ENCODE data around the gene CELA2A. TPM values are rescaled to one million over a fixed set of nuclear protein-coding genes. Genes with fewer than 3 reads are reported as not detected.
"Not testable (repeated sequence)": the region's sequence is repeated elsewhere in the genome, so short reads cannot be mapped to it uniquely, and the experiment has no call there.

Gene CELA2A
- total RNA-seq, 5 donors from 2014 or later (not counting 1 experiment from before 2014, with no cell fraction given) = 1.3 to 1.8 (median 1.5) TPM; not detected in 2

- H3K36me3 ChIP-seq (ENCODE audit: control insufficient read depth in 2 of 2, extremely low read depth in 1 of 2, insufficient read depth in 1 of 2, low read length in 1 of 2) = no peaks in the 10 kb centered on the region
- no peaks in the 10 kb centered on the region for H3K4me1 ChIP-seq (ENCODE audit: control insufficient read depth in 1 of 2, extremely low read depth in 1 of 2, insufficient read depth in 2 of 2, low read length in 2 of 2)
- H3K36me3 Mint-ChIP-seq = no peaks in the 10 kb centered on the region
- H3K4me3 Mint-ChIP-seq = no peak overlapping the region
- no peaks in the 10 kb centered on the region for H3K9me3 ChIP-seq
- H3K4me1 Mint-ChIP-seq = no peaks in the 10 kb centered on the region
- POLR2A ChIA-PET = no interaction called here
- DNase-seq (no peak), ATAC-seq (replicated peaks in 1 of 4) (no peak)
- no peak overlapping the region for H3K4me3 ChIP-seq (ENCODE audit: control insufficient read depth in 1 of 2, extremely low read depth in 1 of 2, low read length in 1 of 2)
- peaks cover 0 to 18% of the 10 kb centered on the region in 2 experiments for H3K27me3 ChIP-seq (replicated peaks in 1 of 2; ENCODE audit: control insufficient read depth in 2 of 2, extremely low read depth in 1 of 2, insufficient read depth in 2 of 2, low read length in 1 of 2)
- CTCF ChIA-PET = no interaction called here
- no peak overlapping the region for H3K27ac ChIP-seq (ENCODE audit: low read length)
- H3K9me3 Mint-ChIP-seq = no peaks in the 10 kb centered on the region
- 80% methylated on average over 4 of the region's 10 CpGs for WGBS (ENCODE audit: insufficient coverage)
- H3K27ac Mint-ChIP-seq = no peak overlapping the region
- peaks cover 15 to 22% of the 10 kb centered on the region in 2 donors for H3K27me3 Mint-ChIP-seq
Observed at GRCh38 chr1:15452866-15453571, 3.5 kb upstream of the CELA2A start.

DNA sequence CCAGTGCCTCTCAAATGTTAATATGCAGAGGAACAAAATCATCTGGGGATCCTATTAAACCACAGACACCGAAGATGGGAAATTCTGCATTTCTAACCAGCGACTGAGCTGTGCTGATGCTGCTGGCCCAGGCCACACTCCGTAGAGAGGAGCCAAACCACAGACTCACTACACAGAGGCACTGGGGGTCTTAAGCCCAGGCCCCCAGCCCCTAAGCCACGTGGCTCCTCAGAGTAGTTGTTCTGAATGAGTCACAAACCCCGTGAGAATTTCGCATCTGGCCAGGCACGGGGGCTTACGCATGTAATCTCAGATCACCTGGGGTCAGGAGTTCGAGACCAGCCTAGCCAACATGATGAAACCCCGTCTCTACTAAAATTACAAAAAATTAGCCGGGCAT, 2.8 kb upstream of the CELA2A start:
- H3K9me3 ChIP-seq = no peaks in the 10 kb centered on the region
- POLR2A ChIA-PET = no interaction called here
- CTCF ChIA-PET = no interaction called here
- H3K27ac ChIP-seq (ENCODE audit: low read length) = no peak overlapping the region
- H3K4me3 ChIP-seq (ENCODE audit: control insufficient read depth in 1 of 2, extremely low read depth in 1 of 2, low read length in 1 of 2) = no peak overlapping the region
- Mint-ChIP-seq H3K27me3 (peaks cover 15 to 22% of the 10 kb centered on the region in 2 donors), H3K27ac (no peak overlapping the region), H3K9me3 (no peaks in the 10 kb centered on the region), H3K36me3 (no peaks in the 10 kb centered on the region), H3K4me3 (no peak overlapping the region), H3K4me1 (no peaks in the 10 kb centered on the region)
- peaks cover 0 to 18% of the 10 kb centered on the region in 2 experiments for H3K27me3 ChIP-seq (replicated peaks in 1 of 2; ENCODE audit: control insufficient read depth in 2 of 2, extremely low read depth in 1 of 2, insufficient read depth in 2 of 2, low read length in 1 of 2)
- DNase-seq (no peak), ATAC-seq (replicated peaks in 1 of 4) (no peak)
- no peaks in the 10 kb centered on the region for H3K4me1 ChIP-seq (ENCODE audit: control insufficient read depth in 1 of 2, extremely low read depth in 1 of 2, insufficient read depth in 2 of 2, low read length in 2 of 2)
- 65% methylated on average over 9 of the region's 11 CpGs for WGBS (ENCODE audit: insufficient coverage)
- H3K36me3 ChIP-seq (ENCODE audit: control insufficient read depth in 2 of 2, extremely low read depth in 1 of 2, insufficient read depth in 1 of 2, low read length in 1 of 2) = no peaks in the 10 kb centered on the region

DNA sequence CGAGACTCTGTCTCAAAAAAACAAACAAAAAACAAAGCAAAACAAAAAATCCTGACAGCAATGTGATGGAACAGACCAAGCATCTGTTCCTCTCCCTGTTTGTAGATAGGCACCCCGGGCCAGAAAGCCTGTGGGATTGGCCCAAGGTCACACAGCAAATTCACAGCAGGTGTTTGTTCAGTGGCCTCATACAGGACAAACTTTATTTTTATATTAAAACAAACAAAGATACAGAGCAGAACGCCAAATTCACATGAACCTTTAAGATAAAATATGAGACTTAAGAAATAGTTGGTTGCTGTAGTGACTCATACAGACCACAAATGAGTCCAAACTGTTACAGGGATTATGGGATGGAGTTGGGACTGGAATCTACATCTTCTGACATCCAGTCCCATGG, 2.3 kb upstream of the CELA2A start:
- Histone ChIP-seq H3K27me3 (replicated peaks in 1 of 2; ENCODE audit: control insufficient read depth in 2 of 2, extremely low read depth in 1 of 2, insufficient read depth in 2 of 2, low read length in 1 of 2) (peaks cover 0 to 18% of the 10 kb centered on the region in 2 experiments), H3K9me3 (no peaks in the 10 kb centered on the region), H3K36me3 (ENCODE audit: control insufficient read depth in 2 of 2, extremely low read depth in 1 of 2, insufficient read depth in 1 of 2, low read length in 1 of 2) (no peaks in the 10 kb centered on the region), H3K4me3 (ENCODE audit: control insufficient read depth in 1 of 2, extremely low read depth in 1 of 2, low read length in 1 of 2) (no peak overlapping the region), H3K27ac (ENCODE audit: low read length) (no peak overlapping the region), H3K4me1 (ENCODE audit: control insufficient read depth in 1 of 2, extremely low read depth in 1 of 2, insufficient read depth in 2 of 2, low read length in 2 of 2) (no peaks in the 10 kb centered on the region)
- 82% methylated on average over 2 of the region's 3 CpGs for WGBS (ENCODE audit: insufficient coverage)
- POLR2A ChIA-PET = no interaction called here
- Mint-ChIP-seq H3K27me3 (peaks cover 15 to 21% of the 10 kb centered on the region in 2 donors), H3K4me3 (no peak overlapping the region), H3K36me3 (no peaks in the 10 kb centered on the region), H3K9me3 (no peaks in the 10 kb centered on the region), H3K4me1 (no peaks in the 10 kb centered on the region), H3K27ac (no peak overlapping the region)
- CTCF ChIA-PET = no interaction called here
- DNase-seq (no peak), ATAC-seq (replicated peaks in 1 of 4) (no peak)

DNA sequence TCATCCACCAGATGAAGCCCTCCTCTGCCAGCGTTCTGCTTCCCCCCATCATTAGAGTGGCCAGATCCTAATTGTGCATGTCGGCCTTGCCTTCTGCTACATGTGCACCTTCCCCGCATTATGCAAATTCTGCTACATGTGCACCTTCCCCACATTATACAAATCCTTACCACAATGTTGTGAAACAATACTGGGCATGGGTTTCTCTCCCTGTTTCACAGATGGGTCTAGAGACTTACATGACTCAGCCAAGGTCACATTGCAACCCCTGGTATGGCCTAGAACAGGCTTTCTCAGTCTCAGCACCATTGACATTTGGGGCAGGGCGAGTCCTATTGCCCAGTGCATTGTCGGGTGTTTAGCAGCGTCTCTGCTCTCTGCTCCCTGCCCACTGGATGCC, 1.0 kb upstream of the CELA2A start:
- POLR2A ChIA-PET = no interaction called here
- DNase-seq (no peak), ATAC-seq (replicated peaks in 1 of 4) (no peak)
- WGBS (ENCODE audit: insufficient coverage) = 80% methylated on average over 5 of the region's 6 CpGs
- Mint-ChIP-seq H3K36me3 (no peaks in the 10 kb centered on the region), H3K9me3 (no peaks in the 10 kb centered on the region), H3K4me1 (no peaks in the 10 kb centered on the region), H3K27ac (no peak overlapping the region), H3K4me3 (no peak overlapping the region), H3K27me3 (peaks cover 15 to 17% of the 10 kb centered on the region in 2 donors)
- Histone ChIP-seq H3K27ac (ENCODE audit: low read length) (no peak overlapping the region), H3K9me3 (no peaks in the 10 kb centered on the region), H3K4me3 (ENCODE audit: control insufficient read depth in 1 of 2, extremely low read depth in 1 of 2, low read length in 1 of 2) (no peak overlapping the region), H3K4me1 (ENCODE audit: control insufficient read depth in 1 of 2, extremely low read depth in 1 of 2, insufficient read depth in 2 of 2, low read length in 2 of 2) (no peaks in the 10 kb centered on the region), H3K36me3 (ENCODE audit: control insufficient read depth in 2 of 2, extremely low read depth in 1 of 2, insufficient read depth in 1 of 2, low read length in 1 of 2) (no peaks in the 10 kb centered on the region), H3K27me3 (replicated peaks in 1 of 2; ENCODE audit: control insufficient read depth in 2 of 2, extremely low read depth in 1 of 2, insufficient read depth in 2 of 2, low read length in 1 of 2) (peaks cover 0 to 15% of the 10 kb centered on the region in 2 experiments)
- CTCF ChIA-PET = no interaction called here

- Mint-ChIP-seq H3K27ac (no peak overlapping the region), H3K9me3 (no peaks in the 10 kb centered on the region), H3K27me3 (peaks cover 15 to 17% of the 10 kb centered on the region in 2 donors), H3K36me3 (no peaks in the 10 kb centered on the region), H3K4me3 (no peak overlapping the region), H3K4me1 (no peaks in the 10 kb centered on the region)
- Histone ChIP-seq H3K27me3 (replicated peaks in 1 of 2; ENCODE audit: control insufficient read depth in 2 of 2, extremely low read depth in 1 of 2, insufficient read depth in 2 of 2, low read length in 1 of 2) (peaks cover 0 to 8% of the 10 kb centered on the region in 2 experiments), H3K27ac (ENCODE audit: low read length) (no peak overlapping the region), H3K9me3 (no peaks in the 10 kb centered on the region), H3K4me3 (ENCODE audit: control insufficient read depth in 1 of 2, extremely low read depth in 1 of 2, low read length in 1 of 2) (no peak overlapping the region), H3K4me1 (ENCODE audit: control insufficient read depth in 1 of 2, extremely low read depth in 1 of 2, insufficient read depth in 2 of 2, low read length in 2 of 2) (no peaks in the 10 kb centered on the region), H3K36me3 (ENCODE audit: control insufficient read depth in 2 of 2, extremely low read depth in 1 of 2, insufficient read depth in 1 of 2, low read length in 1 of 2) (no peaks in the 10 kb centered on the region)
- no peak for ATAC-seq (replicated peaks in 1 of 4)
- CTCF ChIA-PET = no interaction called here
- no CpG with 5 or more reads among the region's 2 CpGs for WGBS (ENCODE audit: insufficient coverage)
- POLR2A ChIA-PET = no interaction called here
- DNase-seq = no peak
Observed at GRCh38 chr1:15457585-15457984, 1.1 kb downstream of the CELA2A start.

GRCh38 chr1:15458388-15458787, 1.9 kb downstream of the CELA2A start:
- ATAC-seq (replicated peaks in 1 of 4); H3K27ac Mint-ChIP-seq; H3K4me1 Mint-ChIP-seq; H3K36me3 ChIP-seq (ENCODE audit: control insufficient read depth in 2 of 2, extremely low read depth in 1 of 2, insufficient read depth in 1 of 2, low read length in 1 of 2); H3K4me1 ChIP-seq (ENCODE audit: control insufficient read depth in 1 of 2, extremely low read depth in 1 of 2, insufficient read depth in 2 of 2, low read length in 2 of 2); H3K27me3 ChIP-seq (replicated peaks in 1 of 2; ENCODE audit: control insufficient read depth in 2 of 2, extremely low read depth in 1 of 2, insufficient read depth in 2 of 2, low read length in 1 of 2); H3K4me3 Mint-ChIP-seq; H3K9me3 ChIP-seq; H3K27ac ChIP-seq (ENCODE audit: low read length); H3K9me3 Mint-ChIP-seq; H3K36me3 Mint-ChIP-seq; CTCF ChIA-PET; H3K4me3 ChIP-seq (ENCODE audit: control insufficient read depth in 1 of 2, extremely low read depth in 1 of 2, low read length in 1 of 2); POLR2A ChIA-PET; DNase-seq: not testable (repeated sequence)
- H3K27me3 Mint-ChIP-seq = peaks cover 15 to 17% of the 10 kb centered on the region in 2 donors
- 40% methylated on average over 1 of the region's 4 CpGs for WGBS (ENCODE audit: insufficient coverage)
